Aorta (tissue), 5 donors: ENCODE data around the gene QRICH1. TPM values are rescaled to one million over a fixed set of nuclear protein-coding genes. Genes with fewer than 3 reads are reported as not detected.

Experiments used
- ATAC-seq: fragments of 200-7000 bp; cut with Tn5 transposase; one replicate; pipeline ENCODE4 v1.9.1; 2022; ENCODE audit warnings: moderate library complexity; ENCODE audit not compliant: low FRiP score
- DNase-seq, 2 donors: peaks; one replicate each; pipeline ENCODE4 v3.0.0-alpha.2; 2020
- H3K27ac ChIP-seq, 2 donors: one replicate each; pipeline ENCODE4 v1.5.1; 2013; ENCODE audit warnings: low read length in 2 of 2, mild to moderate bottlenecking in 2 of 2, moderate library complexity in 2 of 2, control low read depth in 1 of 2, inconsistent platforms in 1 of 2, low read depth in 1 of 2
- H3K27me3 ChIP-seq, 2 donors: one replicate each; pipeline ENCODE4 v1.6.1; 2013; ENCODE audit warnings: control low read depth in 1 of 2, low read length in 1 of 2, mild to moderate bottlenecking in 1 of 2, moderate library complexity in 1 of 2; ENCODE audit not compliant: insufficient read depth in 2 of 2, control insufficient read depth in 1 of 2
- H3K36me3 ChIP-seq, 2 donors: one replicate each; pipeline ENCODE4 v1.6.1; 2013; ENCODE audit warnings: control low read depth in 1 of 2, low read length in 1 of 2, mild to moderate bottlenecking in 1 of 2; ENCODE audit not compliant: insufficient read depth in 2 of 2, control insufficient read depth in 1 of 2
- H3K4me1 ChIP-seq, 2 donors: one replicate each; pipeline ENCODE4 v1.6.1; 2013; ENCODE audit warnings: low read length in 2 of 2, control low read depth in 1 of 2, mild to moderate bottlenecking in 1 of 2, moderate library complexity in 1 of 2; ENCODE audit not compliant: insufficient read depth in 2 of 2, control insufficient read depth in 1 of 2
- H3K4me3 ChIP-seq, 2 donors: one replicate each; pipeline ENCODE4 v1.5.1; 2013; ENCODE audit warnings: low read length in 2 of 2, control low read depth in 1 of 2, mild to moderate bottlenecking in 1 of 2
- H3K9me3 ChIP-seq: one replicate; pipeline ENCODE4 v1.6.1; 2013; ENCODE audit warnings: mild to moderate bottlenecking, low read length; ENCODE audit not compliant: control insufficient read depth
- WGBS, 2 donors: extraction: QIAGEN DNeasy Blood & Tissue Kit; methylation state at CpG; one replicate each; pipeline ENCODE4 v1.1.7; 2013; 5-methylcytosine and 5-hydroxymethylcytosine counted together
- intact Hi-C, 2 donors: fragments of 100-400 bp; cut with DNase I; formaldehyde crosslinking; loops; one replicate each; pipeline versions ENCODE4 v1.14.2 to v1.15.0; 2022
- polyA plus RNA-seq, 2 donors: library from polyadenylated mRNA; stranded (reverse); fragments of 200-250 nt; gene quantifications; one replicate each; pipeline ENCODE4 v1.2.3, GENCODE V29; 2013
- total RNA-seq, 2 donors: library from RNA; stranded (reverse); fragmentation: NEBNext Ultra II Directional; extraction: Animal tissue kit (Norgen Biotek cat#: 25700); gene quantifications; one replicate each; pipeline ENCODE4 v1.2.1, GENCODE V29; 2021
- donor health status: healthy with polysubstance abuse.
- donor health status: Bipolar disorder and iron deficiency.
- donor health status: DM: no; HTN: no; CAD: no.
- donor health status: DM: no; HTN: no; CAD: no.
- donor health status: DM: yes; HTN: yes; CAD: no.

QRICH1 gene
- total and polyA plus RNA-seq, 4 donors: 8.3 to 103 (median 72.1) TPM

GRCh38 chr3:49121132-49121736, 27.4 kb upstream of the QRICH1 start:
- no peak for ATAC-seq
- Histone ChIP-seq H3K36me3 (peaks cover 0 to 29% of the 10 kb centered on the region in 2 donors), H3K4me3 (no peak overlapping the region), H3K9me3 (no peaks in the 10 kb centered on the region), H3K27me3 (no peaks in the 10 kb centered on the region), H3K4me1 (peaks cover 0 to 2% of the 10 kb centered on the region in 2 donors), H3K27ac (peak overlapping the region in 1 of 2 donors; percentile 58)
- 73 to 74% methylated on average over 16 to 17 of the region's 17 CpGs for WGBS, 2 donors
- DNase-seq: no peak
- intact Hi-C loops: no loop called here

- Histone ChIP-seq H3K27me3 (no peaks in the 10 kb centered on the region), H3K36me3 (peaks cover 0 to 28% of the 10 kb centered on the region in 2 donors), H3K27ac (peak within 1 kb of the TSS; percentile 47 to 82), H3K4me3 (peak within 1 kb of the TSS; percentile 56 to 80), H3K4me1 (peaks cover 0 to 2% of the 10 kb centered on the region in 2 donors), H3K9me3 (no peaks in the 10 kb centered on the region)
- ATAC-seq: peak; percentile 93
- 1% methylated on average over 64 to 70 of the region's 70 CpGs for WGBS, 2 donors
- DNase-seq: peak; percentile 97 to 99
- intact Hi-C loops: no loop called here
Measured at GRCh38 chr3:49120438-49121131, 26.7 kb upstream of the QRICH1 start, which contains the start of gene USP19. TSS of gene USP19 (minus strand) at chr3:49120823. CDS start at chr3:49119145, 1,678 bp downstream.

DNA sequence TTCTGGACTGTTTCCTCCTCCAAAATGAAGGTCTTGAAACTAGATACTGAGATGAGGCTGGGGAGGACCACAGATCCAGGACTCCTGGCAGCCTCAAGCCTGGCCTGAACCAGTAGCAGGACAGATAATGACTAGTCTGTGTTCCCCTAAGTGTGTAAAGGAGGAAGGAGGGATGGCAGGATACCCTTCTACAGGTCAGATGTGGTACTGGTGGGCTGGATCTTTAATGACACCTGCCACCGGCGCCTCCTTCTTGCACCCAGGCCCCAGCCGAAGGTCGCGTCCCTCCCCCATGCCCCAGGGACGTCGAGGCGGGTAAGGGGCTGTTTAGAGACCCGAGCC, 26.2 kb upstream of the QRICH1 start:
- Histone ChIP-seq H3K9me3 (no peaks in the 10 kb centered on the region), H3K27ac (peak overlapping the region; percentile 47 to 82), H3K4me1 (peaks cover 0 to 2% of the 10 kb centered on the region in 2 donors), H3K36me3 (peaks cover 0 to 29% of the 10 kb centered on the region in 2 donors), H3K4me3 (peak overlapping the region; percentile 56 to 80), H3K27me3 (no peaks in the 10 kb centered on the region)
- WGBS, 2 donors: 1% methylated on average over 9 of the region's 9 CpGs
- intact Hi-C loops: no loop called here
- no peak for DNase-seq
- no peak for ATAC-seq

DNA sequence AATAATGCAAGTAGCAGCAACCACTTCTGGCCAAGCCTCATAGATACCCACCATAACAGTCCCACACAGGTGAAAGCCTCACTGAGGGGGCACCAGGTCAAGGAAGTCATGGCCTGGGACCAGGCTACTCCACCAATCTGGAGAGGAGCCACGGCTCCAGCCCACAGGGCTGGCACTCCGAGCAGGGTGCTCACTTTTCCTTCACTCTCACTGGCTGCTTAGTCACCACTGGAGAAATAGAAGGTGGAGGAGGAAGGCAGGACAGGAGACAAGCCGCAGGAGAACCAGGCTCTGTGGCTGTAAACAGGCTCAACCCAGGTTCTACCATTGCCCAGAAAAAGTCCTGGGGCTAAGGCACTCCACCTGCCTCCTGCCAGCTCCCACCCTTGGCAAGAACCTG, 25.6 kb upstream of the QRICH1 start:
- Histone ChIP-seq H3K4me3 (no peak overlapping the region), H3K27me3 (no peaks in the 10 kb centered on the region), H3K9me3 (no peaks in the 10 kb centered on the region), H3K4me1 (peaks cover 0 to 2% of the 10 kb centered on the region in 2 donors), H3K36me3 (peaks cover 0 to 24% of the 10 kb centered on the region in 2 donors), H3K27ac (peak overlapping the region in 1 of 2 donors; percentile 82)
- ATAC-seq (no peak), DNase-seq (no peak)
- 9 to 13% methylated on average over 3 of the region's 3 CpGs for WGBS, 2 donors
- intact Hi-C loops: no loop called here

GRCh38 chr3:49119036-49119435, 25.2 kb upstream of the QRICH1 start:
- 9 to 17% methylated on average over 10 of the region's 10 CpGs for WGBS, 2 donors
- Histone ChIP-seq H3K4me1 (peaks cover 0 to 2% of the 10 kb centered on the region in 2 donors), H3K27me3 (no peaks in the 10 kb centered on the region), H3K36me3 (peaks cover 2 to 22% of the 10 kb centered on the region in 2 donors), H3K27ac (peak overlapping the region in 1 of 2 donors; percentile 41), H3K4me3 (no peak overlapping the region), H3K9me3 (no peaks in the 10 kb centered on the region)
- no peak for ATAC-seq
- no peak for DNase-seq
- intact Hi-C loops: no loop called here

- Histone ChIP-seq H3K27ac (no peak overlapping the region), H3K36me3 (peaks cover 6 to 31% of the 10 kb centered on the region in 2 donors), H3K4me3 (no peak overlapping the region), H3K27me3 (no peaks in the 10 kb centered on the region), H3K4me1 (no peaks in the 10 kb centered on the region), H3K9me3 (no peaks in the 10 kb centered on the region)
- intact Hi-C loops: no loop called here
- WGBS, 2 donors: 88 to 91% methylated on average over 14 of the region's 14 CpGs
- DNase-seq: no peak
- no peak for ATAC-seq
Measured at GRCh38 chr3:49112262-49112661, 18.4 kb upstream of the QRICH1 start.

- Histone ChIP-seq H3K4me1 (no peaks in the 10 kb centered on the region), H3K27ac (no peak overlapping the region), H3K36me3 (peaks cover 6 to 30% of the 10 kb centered on the region in 2 donors), H3K4me3 (no peak overlapping the region), H3K27me3 (no peaks in the 10 kb centered on the region), H3K9me3 (no peaks in the 10 kb centered on the region)
- WGBS, 2 donors: 64 to 71% methylated on average over 6 of the region's 6 CpGs
- DNase-seq (no peak), ATAC-seq (no peak)
- intact Hi-C loops: no loop called here
Measured at GRCh38 chr3:49111347-49111746, 17.5 kb upstream of the QRICH1 start.

DNA sequence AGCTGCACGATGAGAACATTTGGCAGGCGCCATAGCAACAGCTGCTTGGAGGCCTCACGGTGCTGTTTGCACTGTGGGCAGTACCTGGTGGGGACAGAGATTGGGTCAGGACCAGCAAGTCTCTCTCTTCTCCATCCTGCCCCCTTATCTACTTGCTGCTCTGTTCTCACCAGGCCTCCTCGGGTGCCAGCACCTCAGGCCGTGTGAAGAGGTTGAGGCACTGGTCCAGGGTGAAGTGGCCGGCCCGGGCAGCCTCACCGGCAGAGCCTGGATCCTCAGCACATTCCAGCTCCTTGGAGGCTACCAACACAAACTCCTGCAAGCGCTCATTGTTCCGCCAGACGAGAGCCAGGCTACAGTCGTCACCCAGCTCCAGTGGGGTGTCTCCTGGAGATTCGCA, 16.9 kb upstream of the QRICH1 start:
- Histone ChIP-seq H3K36me3 (peaks cover 6 to 28% of the 10 kb centered on the region in 2 donors), H3K27ac (no peak overlapping the region), H3K9me3 (no peaks in the 10 kb centered on the region), H3K4me3 (no peak overlapping the region), H3K27me3 (no peaks in the 10 kb centered on the region), H3K4me1 (no peaks in the 10 kb centered on the region)
- WGBS, 2 donors: 82% methylated on average over 13 of the region's 13 CpGs
- intact Hi-C loops: no loop called here
- ATAC-seq: no peak
- DNase-seq: no peak

GRCh38 chr3:49108346-49108745, 14.5 kb upstream of the QRICH1 start:
- intact Hi-C loops: no loop called here
- ATAC-seq: no peak
- Histone ChIP-seq H3K4me3 (no peak overlapping the region), H3K36me3 (peaks cover 2 to 20% of the 10 kb centered on the region in 2 donors), H3K27me3 (no peaks in the 10 kb centered on the region), H3K27ac (no peak overlapping the region), H3K9me3 (no peaks in the 10 kb centered on the region), H3K4me1 (no peaks in the 10 kb centered on the region)
- no peak for DNase-seq
- 75 to 76% methylated on average over 14 of the region's 14 CpGs for WGBS, 2 donors
